H1 (cell line): Measurements from ENCODE around the gene SKAP2. TPM values are rescaled to one million over a fixed set of nuclear protein-coding genes. Genes with fewer than 3 reads are reported as not detected.

Experiments used
- CHD7 ChIP-seq: fragments of 300-600 bp; sonication (generic); IDR thresholded peaks from 2 replicates; pipeline ENCODE4 v1.7.1; 2012; ENCODE audit warnings: low read length, moderate library complexity, mild to moderate bottlenecking, inconsistent platforms; ENCODE audit not compliant: insufficient replicate concordance
- POLR2A ChIP-seq, 2 experiments: IDR thresholded peaks; 1 replicate in 1 of 2; 2 replicates in 1 of 2; pipeline ENCODE4 v1.6.1; 2011; ENCODE audit warnings: low read depth in 2 of 2, low read length in 2 of 2, mild to moderate bottlenecking in 2 of 2; ENCODE audit errors: control extremely low read depth in 1 of 2
- TCF12 ChIP-seq: IDR thresholded peaks from 2 replicates; pipeline ENCODE4 v1.6.1; 2011; ENCODE audit warnings: low read depth, mild to moderate bottlenecking, low read length
- polyA plus RNA-seq, 7 experiments: library from polyadenylated mRNA; depleted of rRNA in 3 of 7; stranded (reverse) in 5 of 7; unstranded in 2 of 7; fragments of >200 nt in 5 of 7; fragments of 200-250 nt in 2 of 7; gene quantifications; 1 replicate in 5 of 7; 2 replicates in 1 of 7; 4 replicates in 1 of 7; pipeline versions ENCODE4 v1.2.1 to v1.2.3, GENCODE V29; 2011 to 2013; ENCODE audit warnings: missing spikeins in 2 of 7, mixed read lengths in 2 of 7
- total RNA-seq: library from RNA; stranded (reverse); fragmentation: NEBNext Ultra II Directional; extraction: Animal tissue kit (Norgen Biotek cat#: 25700); gene quantifications from 2 replicates; pipeline ENCODE4 v1.2.1, GENCODE V29; 2021

SKAP2 gene
- total and polyA plus RNA-seq, 2 of the 8 experiments (the other 6 are each of a cell fraction or from before 2014, with no cell fraction given), result 0.53 to 5.1 TPM

- TF ChIP-seq CHD7 (no peak), POLR2A (IDR thresholded peaks at IDR 0.05; ENCODE audit: control extremely low read depth in 1 of 2, low read depth in 2 of 2, low read length in 2 of 2) (no peak), TCF12 (no peak)
- TF ChIP-seq, all 59 proteins: peak for 0
These were observed 215.0 kb downstream of the SKAP2 start (continued) for GRCh38 chr7:26649388-26649787.
